Parietal lobe (tissue), 1 donor: Measurements from ENCODE around the gene CRYGB. TPM values are rescaled to one million over a fixed set of nuclear protein-coding genes. Genes with fewer than 3 reads are reported as not detected.

Experiments
- total RNA-seq: library from RNA; depleted of rRNA; stranded (reverse); fragments of >200 nt; gene quantifications from one replicate; pipeline ENCODE4 v1.2.3, GENCODE V29; 2014

The CRYGB gene
- total RNA-seq: not detected

GRCh38 chr2:208146006-208146405 is at the start of gene CRYGB:
Gene CRYGB (minus strand): TSS chr2:208146158. CDS start chr2:208146120, 38 bp downstream.

DNA sequence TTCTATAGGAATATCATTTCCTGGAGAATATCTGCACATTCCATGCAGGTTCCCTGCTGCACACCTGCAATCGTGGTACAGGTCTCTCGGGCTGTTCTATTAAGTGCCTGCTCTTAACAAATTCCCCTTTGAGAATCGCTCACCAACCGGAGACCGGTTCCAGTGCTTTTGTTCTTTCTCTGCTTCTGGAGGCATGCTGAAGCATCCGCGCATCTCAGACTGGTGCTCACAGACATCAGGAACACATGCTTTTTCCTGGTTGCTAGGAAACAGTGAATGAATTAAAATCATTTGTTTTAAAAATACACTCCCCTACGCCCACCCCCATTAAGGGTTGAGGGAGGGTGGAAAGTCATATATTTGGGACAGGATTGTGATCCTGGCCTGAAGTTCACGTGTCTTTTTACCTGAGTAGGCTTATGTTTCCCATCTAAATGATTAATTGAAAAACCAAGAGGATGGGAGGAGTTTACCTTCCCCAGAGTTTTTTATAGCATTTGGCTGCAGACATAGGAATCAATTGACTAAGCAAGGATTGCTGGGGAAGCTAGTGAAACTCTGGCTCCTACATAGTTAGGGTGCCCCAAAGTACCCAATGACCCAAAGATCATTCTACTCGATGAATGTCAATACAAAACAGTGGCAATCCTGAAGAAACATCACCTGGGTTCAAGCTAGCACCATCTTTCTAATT is 44.0 kb upstream of the CRYGB start, which contains the start of gene C2orf80:
C2orf80 (minus strand) TSS at position 221 of the 694 bp plus-strand sequence. CDS start 3,044 bp downstream, outside the sequence.

GRCh38 chr2:208163489-208163888 is 17.5 kb upstream of the CRYGB start, which contains the start of gene CRYGA:
Gene CRYGA (minus strand): TSS chr2:208163589. CDS start chr2:208163556, 33 bp downstream.

DNA sequence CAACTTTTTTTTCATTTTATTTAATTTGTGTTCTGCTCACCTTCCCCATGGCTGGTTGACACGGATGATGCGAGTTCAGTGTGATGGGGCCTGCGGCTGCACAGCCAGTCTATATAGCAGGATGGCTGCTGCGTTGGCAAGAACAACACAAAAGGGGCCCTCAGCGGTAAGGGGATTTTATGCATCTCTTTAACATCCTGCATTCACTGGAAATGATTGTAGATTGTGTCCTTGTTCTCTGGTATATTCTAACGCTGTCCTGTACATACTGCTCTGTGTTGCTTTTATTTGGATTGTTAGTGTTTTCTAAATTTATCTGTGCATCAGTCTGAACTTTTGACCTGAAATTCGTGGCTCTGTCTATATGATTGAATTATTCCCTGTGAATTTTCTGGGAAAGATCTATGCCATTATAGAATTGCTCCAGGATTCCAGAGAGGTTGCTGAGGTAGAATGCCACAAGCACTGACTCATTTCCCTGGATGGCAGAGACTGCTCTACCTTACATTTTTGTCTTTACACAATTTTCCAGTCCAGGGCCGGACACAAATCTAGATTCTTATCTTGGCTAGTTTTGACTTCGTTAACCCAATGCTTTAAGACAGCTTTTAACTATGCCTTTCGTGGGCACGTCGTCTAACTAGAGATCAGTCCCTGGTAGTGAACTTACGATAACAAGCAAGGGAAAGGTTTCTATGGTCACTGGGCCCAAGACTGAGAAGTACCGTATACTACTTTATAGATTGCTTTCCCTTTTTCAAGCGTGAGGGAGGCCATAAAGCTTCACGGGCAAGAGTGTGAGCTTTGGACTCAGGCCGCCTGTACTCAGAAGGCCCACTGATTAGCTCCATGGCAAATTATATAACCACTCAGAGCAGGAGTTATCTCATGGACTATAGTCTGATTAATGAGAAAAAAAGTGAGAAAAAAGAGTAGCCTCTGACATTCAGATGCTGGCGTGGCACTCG is 15.9 kb downstream of the CRYGB start, which contains the start of gene CRYGC:
CRYGC (minus strand) TSS at position 85 of the 968 bp plus-strand sequence; CDS start at position 49, 36 bp downstream.

DNA sequence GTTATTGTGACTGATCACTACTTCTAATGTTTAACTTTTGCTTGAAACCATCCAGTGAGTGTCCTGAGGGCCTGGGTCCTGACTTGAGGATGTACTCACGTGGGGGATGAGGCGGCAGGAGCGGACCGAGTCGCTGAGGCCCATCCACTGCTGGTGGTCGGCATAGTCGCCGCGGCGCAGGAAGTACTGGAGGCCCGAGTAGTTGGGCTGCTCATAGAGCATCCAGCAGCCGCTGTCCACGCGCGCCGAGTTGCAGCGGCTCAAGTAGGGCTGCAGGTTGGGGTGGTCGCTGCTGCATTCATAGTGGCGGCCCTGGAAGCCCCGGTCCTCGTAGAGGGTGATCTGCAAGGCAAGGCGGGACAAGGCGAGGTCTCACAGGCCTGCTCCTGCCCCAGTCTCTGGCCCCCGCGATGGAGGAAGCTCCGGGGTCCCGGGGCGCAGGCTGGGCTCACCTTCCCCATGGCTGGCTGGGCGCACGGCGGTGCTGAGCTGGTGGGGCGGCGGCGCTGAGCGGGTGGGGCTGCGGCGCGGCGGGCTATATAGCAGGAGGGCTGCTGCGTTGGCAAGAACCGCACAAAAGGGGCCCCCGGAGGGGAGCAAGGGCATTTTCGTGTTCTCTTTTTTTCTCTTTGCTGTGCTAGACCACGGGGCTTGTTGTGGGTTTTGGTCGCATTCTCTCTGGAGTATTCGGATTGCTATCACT is 21.8 kb downstream of the CRYGB start, which contains the start of gene CRYGD:
CRYGD (minus strand) TSS at position 512 of the 703 bp plus-strand sequence; CDS start at position 461, 51 bp downstream.

Other genes with a start within 250 kb of the CRYGB start
- gene PLEKHM3, start 120.6 kb downstream of the CRYGB start, total RNA-seq: 68.9 TPM
- gene CRYGD, start 21.6 kb downstream of the CRYGB start, total RNA-seq: not detected
- gene CRYGC, start 16.3 kb downstream of the CRYGB start, total RNA-seq: not detected
- gene CRYGA, start 17.4 kb upstream of the CRYGB start, total RNA-seq: not detected
- gene C2orf80, start 43.9 kb upstream of the CRYGB start, total RNA-seq: 21.0 TPM
- gene IDH1, start 108.9 kb upstream of the CRYGB start, total RNA-seq: 169 TPM
- gene PIKFYVE, start 120.1 kb upstream of the CRYGB start, total RNA-seq: 63.9 TPM